Measurements from ENCODE around the gene SMYD2.
"Not testable (repeated sequence)": the region's sequence is repeated elsewhere in the genome, so short reads cannot be mapped to it uniquely, and the experiment has no call there.

The SMYD2 gene

GRCh38 chr1:214271995-214272731 is 8.8 kb upstream of the SMYD2 start:
- no peak for DNase-seq (ENCODE audit: low read depth)

DNA sequence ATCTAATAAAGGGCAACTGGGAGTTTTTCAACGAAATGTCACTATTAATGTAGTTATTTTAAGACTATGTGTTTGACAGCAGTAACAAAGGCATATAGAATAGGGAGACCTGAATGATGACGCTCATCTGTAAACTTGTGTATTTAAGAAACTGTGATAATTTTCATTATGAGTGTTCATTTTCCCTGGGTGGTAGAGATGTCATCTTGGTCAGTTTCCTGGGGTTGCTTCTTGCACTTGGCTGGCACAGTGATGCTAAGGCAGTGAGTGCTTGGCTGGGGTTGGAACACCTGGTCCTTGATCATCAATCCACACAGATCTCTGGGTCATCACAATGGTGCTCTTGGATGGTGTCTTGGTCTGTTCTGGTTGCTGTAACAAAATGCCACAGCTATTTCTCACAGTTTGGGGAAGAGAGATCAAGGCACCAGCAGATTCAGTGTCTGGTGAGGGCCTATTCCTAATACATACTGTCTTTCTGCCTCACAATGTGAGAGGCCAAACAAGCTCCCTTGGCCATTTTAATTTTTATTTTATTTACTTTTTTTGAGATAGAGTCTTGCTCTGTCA is 7.9 kb upstream of the SMYD2 start:
- no peak for DNase-seq (ENCODE audit: low read depth)

DNA sequence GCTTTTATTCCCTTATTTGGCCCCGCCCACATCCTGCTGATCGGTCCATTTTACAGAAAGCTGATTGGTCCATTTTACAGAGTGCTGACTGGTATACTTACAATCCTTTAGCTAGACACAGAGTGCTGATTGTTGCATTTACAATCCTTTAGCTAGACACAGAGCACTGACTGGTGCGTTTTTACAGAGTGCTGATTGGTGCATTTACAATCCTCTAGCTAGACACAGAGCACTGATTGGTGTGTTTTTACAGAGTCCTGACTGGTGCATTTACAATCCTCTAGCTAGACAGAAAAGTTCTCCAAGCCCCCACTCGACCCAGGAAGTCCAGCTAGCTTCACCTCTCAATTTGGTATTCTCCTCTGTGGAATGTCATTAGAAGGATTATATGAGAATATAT is 5.3 kb upstream of the SMYD2 start:
- not testable (repeated sequence) for DNase-seq (ENCODE audit: low read depth)

GRCh38 chr1:214276786-214277185 is 4.2 kb upstream of the SMYD2 start:
- DNase-seq (ENCODE audit: low read depth), result no peak

DNA sequence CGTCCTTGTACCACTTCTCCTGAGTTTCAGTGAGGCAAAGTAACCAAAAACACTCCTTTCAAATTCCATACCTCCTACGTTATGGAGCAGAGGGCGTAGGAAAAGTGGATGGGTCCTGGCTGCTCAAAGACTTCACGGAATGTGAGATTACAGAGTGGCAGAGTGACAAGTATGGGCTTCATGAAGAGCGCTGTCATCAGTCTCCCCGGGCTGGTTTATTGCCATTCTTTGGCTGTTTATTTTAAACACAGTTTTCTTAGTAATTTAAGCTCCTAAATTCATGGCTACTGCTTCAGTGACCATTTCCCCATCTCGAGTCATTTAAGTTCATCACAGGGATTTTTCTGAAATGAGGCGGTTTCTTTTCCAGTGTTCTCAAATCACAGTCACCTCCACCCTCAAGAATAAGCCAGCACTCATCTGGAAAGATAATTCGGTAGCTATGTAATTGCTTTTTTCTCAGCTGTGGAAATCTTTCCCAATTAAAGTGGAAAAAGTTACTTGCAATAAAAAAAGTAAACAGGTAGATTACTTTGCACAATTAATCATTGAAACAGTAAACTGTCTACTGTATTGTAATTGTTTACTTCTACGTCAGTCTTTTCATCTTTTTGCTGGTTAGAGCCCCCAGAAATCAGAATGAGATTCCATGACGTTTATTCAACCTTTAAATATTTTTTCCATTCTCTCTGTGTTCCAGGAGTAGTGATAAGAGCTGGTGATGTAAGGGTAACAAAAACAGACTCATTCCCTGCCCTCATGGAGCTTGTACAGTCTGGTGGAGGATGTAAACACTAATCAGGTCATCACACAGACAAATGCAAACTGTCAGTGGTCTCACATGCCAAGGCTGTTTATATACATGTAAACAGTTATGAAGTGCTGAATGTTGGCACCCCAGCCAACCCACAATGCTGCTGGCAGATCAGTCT is 3.0 kb upstream of the SMYD2 start:
- DNase-seq (ENCODE audit: low read depth), result no peak

- DNase-seq (ENCODE audit: low read depth), result no peak
These were observed 456 bp upstream of the SMYD2 start for GRCh38 chr1:214280386-214281020.

DNA sequence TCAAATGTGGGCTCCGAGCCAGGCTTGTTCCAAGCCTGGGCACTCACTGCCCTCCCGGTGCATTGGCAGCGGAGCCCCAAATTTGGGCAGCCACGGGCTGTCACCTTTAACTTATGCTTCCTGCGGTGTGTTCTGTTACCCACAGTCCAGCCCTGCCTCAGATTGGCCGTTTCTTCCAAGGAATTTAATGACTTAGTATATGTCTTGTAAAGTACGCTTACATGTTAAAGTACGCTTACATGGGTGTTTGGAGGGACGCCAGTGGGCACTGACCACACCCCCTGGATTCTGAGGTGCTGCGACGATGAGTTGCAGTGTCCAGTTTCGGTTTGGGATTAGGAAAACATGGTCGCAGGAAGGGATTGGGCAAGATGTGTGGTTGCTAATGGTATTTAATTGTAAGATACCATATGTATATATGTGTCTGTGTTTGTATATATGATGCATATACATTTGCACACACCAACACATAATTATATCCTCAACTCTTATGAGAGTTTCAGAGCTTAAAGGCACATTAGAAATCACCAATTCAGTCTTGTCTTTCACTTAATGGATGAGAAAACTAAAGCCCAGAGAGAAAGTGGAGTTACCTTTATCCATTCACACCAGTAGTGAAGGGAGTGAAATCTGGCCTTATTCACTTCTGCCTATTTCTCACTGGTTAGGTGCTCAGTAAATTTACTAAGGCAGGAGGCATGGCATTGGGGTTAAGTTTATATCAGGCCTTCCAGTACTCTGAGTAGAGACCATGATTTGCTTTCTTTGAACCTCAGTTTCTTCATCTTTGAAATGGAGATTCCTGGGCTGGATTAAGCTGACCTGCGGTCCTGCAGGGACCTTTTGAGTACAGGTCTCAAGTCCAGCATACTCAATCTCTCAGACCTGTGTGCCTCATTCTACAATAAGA is 1.0 kb downstream of the SMYD2 start:
- DNase-seq (ENCODE audit: low read depth), result no peak

- DNase-seq (ENCODE audit: low read depth), result no peak
These were observed 1.8 kb downstream of the SMYD2 start for GRCh38 chr1:214282630-214283242.

- no peak for DNase-seq (ENCODE audit: low read depth)
These were observed 4.9 kb downstream of the SMYD2 start for GRCh38 chr1:214285610-214286440.

GRCh38 chr1:214287884-214288283 is 6.9 kb downstream of the SMYD2 start:
- DNase-seq (ENCODE audit: low read depth), result no peak

GRCh38 chr1:214289574-214290272 is 8.8 kb downstream of the SMYD2 start:
- DNase-seq (ENCODE audit: low read depth), result no peak

DNA sequence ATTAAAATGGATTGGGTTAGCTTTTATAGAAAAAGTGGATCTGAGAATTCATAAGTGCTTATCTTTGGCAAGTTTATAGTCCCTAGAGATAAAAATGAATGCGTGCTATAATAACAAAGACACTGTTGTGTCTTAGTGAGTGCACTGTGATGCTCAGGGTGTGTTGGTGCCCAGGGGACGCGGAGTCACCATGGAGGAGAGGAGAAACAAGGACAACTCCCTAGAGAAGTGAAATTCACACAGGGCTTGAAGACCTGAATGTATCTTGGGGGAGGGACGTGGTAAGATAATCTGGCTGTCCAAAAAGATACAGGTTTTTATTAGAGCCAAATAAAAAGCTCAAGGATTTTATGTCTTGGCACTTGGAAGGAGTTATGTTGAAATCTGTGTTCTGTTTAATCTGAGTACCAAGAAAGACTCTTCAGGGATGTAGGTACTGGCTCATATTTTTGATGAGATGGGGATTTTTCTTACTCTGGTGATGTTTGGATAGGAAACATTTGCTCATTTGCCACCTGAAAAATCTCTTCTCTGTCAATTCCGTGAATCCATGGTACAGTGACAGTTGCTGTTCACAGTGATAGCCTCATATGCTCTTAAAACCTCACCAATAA is 9.6 kb downstream of the SMYD2 start:
- DNase-seq (ENCODE audit: low read depth), result no peak

DNA sequence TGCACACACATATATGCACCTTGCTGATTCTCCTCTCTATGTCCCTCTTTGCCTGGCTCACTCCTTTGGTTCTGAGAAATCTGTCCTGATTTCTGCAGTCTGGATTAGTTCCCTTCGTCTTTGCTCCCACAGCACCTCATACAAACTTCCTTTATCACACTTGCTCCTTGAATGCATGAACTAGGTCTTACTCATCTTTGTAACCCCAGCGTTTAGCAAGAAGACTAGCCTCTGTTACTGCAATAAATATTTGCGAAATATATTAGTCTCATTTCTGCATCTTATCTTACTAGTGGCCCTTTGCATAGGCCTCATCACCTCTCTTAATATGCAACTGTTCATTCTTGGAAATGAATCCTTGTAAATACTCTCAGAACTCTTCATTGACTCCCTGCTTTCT is 11.4 kb downstream of the SMYD2 start:
- DNase-seq (ENCODE audit: low read depth), result no peak

DNA sequence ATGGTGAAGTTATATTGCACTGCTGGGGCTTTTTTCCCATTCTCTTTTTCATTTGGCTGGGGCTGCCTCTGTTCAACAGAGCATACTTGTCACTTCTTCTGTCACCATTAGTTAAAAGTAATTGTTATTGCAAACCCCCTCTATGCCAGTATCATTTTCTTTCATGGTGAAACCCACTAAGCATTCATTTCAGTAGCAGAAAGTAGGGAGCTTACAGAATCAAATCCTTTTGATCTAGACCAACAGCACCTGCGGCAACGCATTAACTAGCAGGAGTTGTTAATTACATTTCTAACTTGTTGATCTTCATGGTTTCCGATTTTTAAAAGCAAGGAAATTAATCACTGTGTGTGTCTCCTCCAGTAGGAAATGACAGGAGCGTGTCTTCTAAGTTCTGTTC is 15.0 kb downstream of the SMYD2 start:
- DNase-seq (ENCODE audit: low read depth), result no peak

DNA sequence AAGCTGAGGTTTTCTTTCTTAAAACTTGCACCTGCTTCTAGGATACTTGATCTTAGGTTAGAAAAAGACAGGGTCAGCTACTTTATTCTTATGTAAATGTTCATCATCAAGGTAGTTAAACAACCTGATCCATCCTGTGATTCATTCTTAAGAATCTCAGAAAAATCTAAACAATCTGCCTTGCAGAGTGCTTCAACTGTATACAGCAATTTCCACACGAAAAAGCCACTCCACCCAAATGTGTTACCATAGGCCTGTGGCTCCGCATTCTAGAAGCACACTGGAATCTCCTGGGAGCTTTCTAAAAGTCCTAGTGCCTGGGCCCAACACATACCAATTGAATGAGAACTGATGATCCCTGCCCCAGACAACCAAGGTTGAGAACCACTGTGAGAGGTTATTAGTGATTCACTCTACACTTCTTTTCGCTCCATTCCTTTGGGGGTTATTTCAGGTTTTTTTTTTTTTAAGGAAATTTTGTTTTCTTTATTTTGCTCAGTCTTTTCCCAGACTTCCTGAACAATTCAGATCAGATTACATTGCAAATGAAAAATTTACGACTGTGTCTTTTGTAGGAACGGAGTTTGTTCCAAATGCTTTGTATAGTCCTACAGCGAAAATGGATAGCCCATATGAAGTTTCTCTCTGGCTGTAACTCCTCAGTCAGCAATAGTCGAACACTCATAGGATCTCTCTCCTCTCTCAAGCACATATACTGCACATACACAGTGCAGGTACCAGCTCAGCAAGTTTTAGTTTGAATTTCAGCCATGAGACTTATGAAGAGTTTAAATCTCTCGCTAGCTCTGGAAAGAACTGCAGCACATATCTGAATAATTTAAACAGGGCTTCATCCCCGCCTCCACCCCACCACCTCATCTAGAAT is 16.1 kb downstream of the SMYD2 start:
- no peak for DNase-seq (ENCODE audit: low read depth)

DNA sequence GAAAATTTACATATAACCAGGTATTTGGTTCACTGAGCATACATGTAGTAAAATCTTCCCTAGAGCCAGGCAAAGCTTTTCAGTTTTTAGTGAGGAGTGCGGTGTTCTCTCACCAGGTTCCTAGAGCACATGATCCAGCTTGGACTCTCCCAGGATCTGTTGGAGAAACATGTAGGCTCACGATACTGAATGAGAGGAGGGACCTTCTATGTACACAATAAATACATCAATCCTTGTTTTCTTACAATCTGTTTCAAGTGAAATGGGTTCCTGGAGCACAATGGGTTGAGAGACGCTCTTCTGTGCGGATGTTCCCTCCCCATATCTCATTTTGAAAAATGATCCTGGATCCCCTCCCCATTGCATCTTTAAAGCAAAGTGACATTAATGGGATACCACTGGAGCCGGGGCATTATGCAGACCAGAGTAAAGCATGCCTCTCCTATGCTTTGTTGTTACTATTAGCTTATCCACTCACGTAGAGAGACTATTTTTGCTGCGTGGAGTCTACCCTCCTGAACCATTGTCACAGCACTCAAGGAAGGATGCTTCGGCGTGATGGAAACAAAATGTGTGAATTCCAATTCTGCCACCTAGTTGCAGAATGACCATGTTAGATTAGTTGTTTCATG is 19.3 kb downstream of the SMYD2 start:
- DNase-seq (ENCODE audit: low read depth), result no peak

DNA sequence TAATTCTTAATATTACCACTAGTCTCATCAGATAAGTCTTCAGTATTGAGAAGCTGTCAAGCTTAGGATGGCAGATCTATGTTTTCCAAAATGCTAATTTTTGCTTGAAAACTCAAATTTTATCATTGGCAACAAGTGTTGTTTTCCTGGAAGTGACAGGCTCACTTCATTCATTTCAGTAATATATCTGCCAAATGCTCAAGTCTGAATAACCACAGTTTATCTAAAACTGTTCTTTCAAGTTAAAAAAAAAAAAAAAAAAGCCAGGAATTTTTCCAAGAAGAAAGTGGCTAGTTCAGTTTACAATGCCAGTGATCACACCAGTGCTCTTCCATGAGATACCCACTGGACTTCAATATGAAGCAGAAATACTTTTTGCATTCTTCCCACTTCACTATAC is 20.6 kb downstream of the SMYD2 start:
- no peak for DNase-seq (ENCODE audit: low read depth)

Measured in HS-5 (cell line).